Right kidney (tissue), 1 donor: Measurements from ENCODE around the gene MAGI1.
A peak's percentile ranks its signal among the peaks of the same experiment; 100 is the strongest.

ENCODE experiments used
- DNase-seq: peaks from one replicate; pipeline ENCODE4 v3.0.0-alpha.2; 2016

Gene MAGI1

DNA sequence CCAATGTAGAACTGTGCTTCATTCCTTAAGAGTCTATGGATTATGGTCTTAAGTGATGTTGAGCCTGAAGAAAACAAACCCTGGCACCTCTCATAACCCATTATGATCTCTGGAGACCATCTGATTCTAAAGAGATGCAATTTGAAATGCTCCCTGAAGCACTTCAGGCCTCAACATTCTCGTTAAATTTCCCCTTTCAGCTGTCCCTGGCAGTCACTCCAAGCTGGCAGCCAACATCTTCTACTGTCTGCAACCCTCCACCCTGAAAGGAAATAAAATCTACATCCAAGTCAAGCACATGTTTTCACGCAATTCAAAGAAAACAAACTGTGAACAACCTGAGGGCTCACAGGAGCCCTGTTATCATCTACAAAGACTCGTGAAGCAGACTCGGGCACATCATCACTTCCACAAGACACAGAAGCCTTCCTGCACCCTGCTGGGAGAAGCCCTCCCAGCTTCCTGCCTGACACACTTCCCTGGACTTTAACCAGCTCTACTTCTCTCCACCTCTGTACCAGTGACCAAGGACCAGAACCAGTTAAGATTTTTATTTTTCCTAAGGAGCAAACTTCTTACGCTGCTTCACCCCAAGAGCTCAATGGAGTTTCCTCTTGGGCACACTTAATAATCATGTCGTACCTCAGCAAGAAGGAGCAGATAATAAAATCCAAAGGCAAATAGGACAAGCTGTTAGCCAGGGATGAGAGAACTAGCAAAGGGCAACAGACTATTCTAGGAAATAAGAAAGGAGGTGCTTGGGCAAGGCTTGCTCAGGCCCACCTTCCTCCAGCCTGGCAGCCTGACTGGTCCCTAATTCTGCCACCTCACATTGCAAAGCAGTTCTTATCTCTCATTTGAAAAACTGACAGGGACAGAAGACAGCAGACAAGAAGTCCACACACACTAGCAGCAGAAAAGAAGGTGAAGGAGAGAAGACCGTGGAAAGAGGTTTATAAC lies 67.1 kb downstream of the MAGI1 start:
- no peak for DNase-seq

DNA sequence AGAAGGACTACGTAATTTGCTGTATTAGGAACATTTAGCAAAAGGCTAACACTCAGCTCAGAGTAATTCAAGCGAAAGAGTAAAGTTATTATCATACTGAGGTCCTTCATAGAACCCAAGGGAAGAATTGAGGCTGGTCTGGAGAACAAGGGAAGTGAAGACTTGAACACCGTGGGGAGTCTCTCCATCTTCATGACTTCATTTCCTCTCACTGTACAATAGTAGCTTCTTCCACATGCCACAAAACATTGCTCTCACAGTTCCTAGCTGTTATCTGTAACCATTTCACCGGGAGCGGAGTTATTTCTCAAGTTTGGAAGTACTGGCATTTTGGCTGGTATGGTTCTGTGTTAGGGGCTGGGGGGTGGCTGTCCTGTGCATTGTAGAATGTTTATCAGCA lies 69.7 kb downstream of the MAGI1 start:
- DNase-seq, result no peak

DNA sequence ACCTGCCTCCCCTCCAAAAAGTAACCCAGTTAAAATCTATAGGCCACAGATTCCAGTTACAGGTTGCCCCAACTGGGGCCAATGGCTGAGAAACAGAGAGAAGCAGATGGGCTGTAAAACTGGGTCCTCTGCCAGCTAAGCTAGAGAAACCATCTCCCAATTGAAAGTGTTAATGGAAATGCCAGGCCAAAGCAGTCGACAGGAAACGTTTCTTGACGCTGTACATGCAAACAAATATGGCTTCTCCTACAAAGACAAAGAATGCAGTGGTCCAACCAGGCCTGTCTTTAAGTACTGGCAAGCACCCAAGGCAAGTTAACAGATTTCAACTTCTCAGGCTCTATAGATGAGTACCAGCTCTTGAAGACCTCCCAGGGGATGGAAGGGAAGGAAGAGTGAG lies 71.3 kb downstream of the MAGI1 start:
- no peak for DNase-seq

DNA sequence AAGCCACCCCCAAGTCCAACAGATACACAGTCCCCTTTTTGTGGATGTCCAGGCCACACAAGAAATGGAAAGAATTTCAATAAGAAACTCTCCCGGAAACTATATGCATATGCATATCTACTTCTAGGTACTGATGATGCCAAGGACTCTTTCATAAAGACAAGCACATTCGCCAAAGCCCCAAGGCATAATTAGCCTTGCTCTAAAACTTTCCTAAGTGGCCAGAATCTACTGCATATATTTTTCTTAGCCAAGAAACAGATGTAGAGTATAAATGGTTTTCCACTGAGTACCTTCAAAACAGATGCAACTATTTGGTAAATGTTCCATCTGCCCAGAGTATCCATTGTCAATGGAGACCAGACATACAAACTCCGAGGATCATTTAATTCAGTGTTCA lies 73.9 kb downstream of the MAGI1 start:
- DNase-seq, result no peak

DNA sequence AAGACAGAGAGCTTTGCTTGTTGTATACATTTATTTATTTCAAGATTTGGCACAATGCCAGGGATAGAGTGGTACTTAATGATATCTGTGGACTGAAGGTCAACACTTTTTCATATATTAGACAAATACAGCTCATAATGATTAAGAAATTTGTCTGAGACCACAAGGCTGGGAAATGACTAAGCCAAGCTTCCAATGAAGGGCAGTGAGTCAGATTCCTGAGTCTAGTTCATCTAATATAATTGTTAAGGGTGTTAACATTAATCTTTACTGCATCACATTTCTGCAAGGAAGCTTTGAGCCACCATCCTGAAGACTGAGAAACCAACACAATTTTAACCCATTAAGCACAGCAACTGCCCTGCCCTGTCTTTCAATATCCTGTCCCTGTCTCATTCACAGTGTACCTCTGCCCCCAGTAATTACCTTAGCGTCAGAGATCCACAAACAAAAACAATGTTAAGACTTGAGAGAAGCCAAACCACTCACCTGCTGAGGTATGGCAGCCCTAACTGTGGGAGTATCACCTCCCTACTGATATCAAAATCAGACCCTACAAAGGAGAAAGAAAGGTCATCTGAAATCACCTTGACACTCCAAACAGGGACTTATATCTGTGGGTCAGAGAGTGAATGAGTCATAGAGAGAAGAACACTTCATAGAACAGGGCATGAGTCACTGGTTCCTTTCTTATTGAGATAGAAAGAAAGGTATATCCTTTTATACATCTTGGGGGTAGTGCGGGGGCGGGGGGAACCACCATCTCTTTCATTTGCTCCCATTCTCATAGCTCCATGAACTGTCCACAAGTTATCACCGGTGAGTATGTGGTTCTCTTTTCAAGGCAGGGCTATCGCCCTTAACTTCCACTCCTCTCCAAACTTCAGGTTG lies 74.7 kb downstream of the MAGI1 start:
- DNase-seq, result no peak

DNA sequence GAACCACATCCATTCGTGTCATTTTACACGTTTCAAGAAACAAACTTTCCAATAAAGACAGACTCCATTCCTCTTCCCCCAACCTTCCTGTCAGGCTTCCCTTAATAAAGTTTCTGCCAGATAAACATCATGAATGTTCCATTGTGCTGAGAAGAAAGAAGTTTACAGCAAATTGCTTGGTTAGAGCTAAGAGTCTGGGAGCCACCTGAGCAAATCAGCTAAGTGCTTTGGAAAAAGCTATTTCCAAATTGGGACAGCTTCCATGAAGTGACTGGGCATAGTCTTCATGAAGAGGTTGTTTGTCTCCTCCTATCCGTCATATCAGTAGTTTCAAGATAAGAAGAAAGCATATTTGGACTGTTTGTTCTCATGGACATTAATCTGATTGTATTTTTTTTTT lies 77.0 kb downstream of the MAGI1 start:
- DNase-seq, result no peak

DNA sequence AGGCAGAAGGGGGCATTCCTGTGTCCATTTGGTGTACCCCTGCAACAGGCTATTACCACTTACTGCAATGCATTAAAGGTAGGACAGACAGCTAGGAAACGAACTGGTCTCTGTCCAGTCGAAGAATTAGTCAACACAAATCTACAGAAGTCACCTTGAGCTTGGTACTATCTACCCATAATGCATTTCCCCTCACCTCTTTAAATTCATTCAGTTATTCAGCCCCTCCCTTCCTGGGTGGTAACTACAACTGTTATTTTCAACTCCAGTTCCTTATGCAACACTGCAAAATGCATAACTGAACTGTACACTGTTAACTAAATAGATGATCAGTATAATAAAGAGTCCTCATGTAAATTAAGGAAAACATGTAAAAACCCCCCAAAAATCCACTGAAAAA lies 77.6 kb downstream of the MAGI1 start:
- DNase-seq, result no peak

DNA sequence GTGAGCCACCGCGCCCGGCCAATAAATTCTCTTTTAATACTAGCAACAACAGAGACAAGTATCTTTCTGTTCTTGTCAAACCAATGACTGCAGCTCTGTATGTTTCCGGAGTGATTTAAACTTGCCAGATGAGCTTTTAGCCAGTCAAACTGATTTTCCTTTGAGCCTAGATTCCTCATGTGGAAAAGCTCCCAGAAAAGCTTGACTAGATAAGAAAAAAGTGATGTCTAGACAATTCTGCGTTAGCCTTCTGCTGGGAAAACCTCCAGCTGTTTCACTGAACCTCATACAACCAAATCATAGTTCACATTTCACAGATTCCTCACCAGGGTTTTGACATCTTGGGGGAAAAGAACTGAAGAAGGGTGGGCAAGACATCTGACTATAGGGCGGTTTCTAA lies 78.6 kb downstream of the MAGI1 start:
- DNase-seq, result no peak

DNA sequence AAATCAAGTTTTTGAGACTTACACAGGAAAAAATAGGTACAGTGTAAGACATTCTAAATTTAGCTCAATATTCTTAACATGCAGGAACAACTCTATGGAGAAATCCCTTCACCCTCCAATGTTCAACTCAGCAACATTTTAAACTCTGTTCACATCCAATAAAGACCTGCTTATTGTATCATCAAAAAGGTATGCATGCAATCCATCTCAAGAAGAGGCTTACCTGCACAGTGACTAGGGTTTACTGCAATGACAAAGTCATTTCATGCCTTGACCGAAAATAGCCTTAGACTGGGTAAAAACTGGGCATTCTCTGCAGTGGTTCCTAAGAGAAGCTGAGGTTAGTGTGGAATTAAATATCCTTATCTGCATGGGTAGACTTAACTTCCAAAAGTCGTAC lies 80.5 kb downstream of the MAGI1 start:
- no peak for DNase-seq

DNA sequence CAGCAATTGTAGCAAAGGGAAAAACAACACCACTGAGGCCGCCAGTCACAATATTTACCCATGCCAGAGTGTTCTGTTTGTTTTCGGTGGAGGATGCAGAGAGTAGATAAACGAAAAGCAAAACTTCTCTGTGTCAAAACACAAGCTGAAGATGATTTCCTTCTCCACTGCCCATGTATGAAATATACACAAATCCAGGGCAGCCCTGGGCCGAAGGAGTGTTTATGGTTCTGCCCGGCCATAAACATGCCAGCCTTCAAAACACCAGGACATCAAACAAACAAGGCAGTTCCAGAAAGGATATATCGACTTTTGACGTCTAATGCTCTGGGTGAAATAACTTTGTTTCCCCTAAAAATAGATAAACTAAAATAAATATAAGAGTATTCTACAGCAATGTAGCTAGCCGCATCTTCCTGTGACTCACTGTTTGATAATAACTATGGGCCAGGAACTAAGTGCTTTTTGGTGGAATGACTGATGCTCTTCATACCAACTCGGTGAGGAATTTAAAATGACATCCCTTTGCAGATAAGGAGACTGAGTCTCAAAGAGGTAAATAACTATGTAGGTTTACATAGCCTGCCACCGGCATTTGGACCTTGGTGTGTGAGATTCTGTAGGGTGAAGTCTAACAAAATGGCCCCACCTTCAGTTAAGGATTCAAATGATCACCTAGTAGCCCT lies 82.8 kb downstream of the MAGI1 start:
- no peak for DNase-seq

DNA sequence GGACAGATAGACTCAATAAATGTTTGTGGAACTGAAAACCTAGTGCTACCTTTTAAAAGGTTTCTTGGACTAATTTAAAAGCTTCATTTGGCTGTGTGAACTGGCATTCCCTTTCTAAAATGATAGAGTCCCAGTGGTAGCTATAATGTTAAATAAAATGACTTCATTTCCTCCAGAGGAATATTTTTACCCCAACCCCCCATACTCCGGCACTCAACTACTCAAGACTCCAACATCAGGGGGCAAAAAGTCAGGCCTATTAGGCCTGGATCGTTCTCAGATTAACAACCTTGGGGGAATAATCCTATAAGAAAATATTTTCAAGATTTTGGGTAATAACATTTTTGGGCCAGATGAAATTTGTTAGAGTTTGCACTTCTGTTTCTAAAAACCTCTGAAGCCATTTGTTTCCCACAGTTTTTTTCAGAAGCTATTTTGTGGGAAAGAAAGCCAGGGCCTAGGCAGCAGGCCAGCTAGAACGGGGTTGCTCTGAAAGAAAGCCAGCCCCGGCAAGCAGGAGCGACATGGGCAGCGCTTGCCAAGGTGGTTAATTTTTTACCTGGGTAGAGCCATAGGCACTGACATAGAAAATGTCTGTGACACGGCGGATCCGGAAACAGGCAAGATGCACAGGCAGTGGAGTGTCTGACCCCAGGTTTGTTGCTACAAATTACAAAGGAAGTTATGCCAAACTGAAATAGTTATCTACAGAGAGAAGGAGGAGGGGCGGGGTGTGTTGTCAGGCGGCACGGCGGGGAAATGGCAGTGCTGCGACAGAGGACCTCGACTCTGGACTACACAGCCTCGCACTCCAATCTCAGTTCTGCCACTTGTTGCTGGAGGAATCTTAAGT lies 84.6 kb downstream of the MAGI1 start:
- peak; percentile 64 for DNase-seq

DNA sequence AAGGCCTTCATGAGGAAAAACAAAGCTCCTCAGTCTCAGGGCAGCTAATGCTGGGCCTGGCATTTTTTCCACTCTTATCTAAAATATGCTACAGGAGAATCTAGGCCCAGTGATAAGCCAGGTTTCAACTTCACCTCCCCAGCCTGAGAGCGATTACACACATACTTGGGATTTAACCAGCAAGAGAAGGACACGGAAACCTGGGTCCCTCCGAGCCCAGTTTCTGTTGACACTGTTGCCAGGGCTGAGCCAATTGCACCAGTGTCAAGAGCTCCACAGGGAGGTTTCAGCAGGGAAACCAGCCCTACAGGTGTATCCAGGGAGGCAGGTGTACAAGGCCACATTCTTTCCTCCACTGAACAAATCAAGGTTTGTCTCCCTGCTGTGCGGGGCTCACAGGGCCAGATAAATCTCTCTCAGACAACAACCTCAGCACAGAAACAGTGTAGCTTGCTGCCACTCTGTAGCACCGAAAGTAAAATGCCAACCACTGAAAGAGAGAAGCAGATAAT lies 85.4 kb downstream of the MAGI1 start:
- peak; percentile 48 for DNase-seq

DNA sequence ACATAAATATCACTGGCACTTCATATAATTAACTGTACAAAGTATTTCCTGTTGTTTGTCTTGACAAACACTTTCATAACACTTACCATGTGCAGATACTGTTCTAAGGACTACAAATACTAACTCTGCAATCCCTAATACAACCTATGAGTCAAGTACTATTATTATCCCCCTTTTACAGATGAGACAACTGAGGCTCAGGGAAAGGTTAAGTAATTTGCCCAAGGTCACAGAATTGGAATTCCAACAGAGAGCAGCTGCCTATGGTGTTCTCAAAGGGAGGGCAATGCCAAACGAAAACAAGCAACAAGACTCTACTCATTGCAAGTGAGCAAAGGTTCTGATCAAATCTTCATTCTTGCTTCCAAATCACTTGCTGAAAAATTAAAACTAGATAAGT lies 85.9 kb downstream of the MAGI1 start:
- peak; percentile 8 for DNase-seq

DNA sequence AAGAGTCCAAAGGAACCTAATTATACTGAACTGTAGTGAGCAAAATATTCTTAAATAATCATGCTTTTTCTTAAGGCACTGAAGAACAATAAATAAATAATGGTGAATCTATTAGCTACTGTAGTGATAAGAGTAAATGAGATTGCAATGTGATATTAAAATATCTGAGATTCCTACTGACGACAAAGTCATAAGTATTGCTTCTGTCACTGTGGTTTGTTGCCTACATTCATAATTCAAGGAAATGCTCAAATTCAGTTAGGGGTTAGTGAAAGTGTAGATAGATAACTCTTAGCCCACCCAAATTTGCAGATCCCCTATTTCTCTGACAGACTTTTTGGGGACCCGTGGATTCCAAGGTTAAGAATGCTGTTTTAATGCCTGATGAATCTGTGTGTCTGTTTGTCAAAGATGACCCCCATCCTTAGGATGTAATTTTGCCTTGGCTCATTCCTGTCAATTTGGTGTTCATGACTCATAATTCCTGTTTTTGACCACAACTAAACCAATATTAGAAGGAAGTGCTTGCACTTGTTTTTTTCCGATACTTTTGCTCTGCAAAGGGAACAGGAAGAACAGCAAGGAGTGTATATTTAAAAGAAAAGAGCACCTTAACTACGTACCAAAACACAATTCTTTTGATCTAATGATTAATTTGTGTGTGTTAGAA lies 86.7 kb downstream of the MAGI1 start:
- DNase-seq, result no peak

DNA sequence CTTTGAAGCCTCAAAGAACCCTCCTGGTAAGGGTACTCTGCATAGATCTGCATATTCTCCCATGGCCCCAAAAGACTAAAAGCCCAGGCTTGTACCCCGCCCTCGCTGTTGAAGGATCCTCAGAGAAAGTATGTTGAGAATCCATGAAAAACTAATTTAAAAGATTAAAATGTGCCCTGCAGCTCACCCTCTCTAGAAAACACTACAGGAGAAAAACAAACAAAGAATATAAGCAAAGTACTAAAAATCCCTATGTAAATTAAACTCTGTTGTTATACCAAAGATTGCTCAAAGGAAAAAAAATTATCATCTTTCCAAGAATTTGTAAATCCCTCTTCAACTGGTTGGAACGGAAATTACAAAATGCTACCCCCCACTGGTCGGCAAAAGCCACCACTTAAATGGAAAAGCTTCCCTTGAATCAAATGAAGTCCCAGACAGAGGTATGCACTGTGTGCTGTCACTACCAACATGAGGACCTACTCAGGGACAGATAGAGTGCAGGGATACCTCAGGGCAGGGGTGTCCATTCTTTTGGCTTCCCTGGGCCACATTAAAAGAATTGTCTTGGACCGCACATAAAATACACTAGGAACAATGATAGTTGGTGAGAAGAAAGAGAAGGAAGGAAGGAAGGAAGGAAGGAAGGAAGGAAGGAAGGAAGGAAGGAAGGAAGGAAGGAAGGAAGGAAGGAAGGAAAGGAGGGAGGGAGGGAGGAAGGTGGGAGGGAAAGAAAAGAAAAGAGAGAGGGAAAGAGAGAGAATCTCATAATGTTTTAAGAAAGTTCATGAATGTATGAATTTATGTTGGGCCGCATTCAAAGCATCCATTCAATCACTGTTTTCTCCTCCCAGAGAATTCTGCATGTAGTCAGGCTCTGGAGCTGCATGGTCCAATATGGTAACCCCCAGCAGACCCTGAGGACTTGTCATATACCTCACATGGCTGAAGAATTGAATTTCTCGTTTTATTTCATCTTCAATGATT lies 88.1 kb downstream of the MAGI1 start:
- no peak for DNase-seq

DNA sequence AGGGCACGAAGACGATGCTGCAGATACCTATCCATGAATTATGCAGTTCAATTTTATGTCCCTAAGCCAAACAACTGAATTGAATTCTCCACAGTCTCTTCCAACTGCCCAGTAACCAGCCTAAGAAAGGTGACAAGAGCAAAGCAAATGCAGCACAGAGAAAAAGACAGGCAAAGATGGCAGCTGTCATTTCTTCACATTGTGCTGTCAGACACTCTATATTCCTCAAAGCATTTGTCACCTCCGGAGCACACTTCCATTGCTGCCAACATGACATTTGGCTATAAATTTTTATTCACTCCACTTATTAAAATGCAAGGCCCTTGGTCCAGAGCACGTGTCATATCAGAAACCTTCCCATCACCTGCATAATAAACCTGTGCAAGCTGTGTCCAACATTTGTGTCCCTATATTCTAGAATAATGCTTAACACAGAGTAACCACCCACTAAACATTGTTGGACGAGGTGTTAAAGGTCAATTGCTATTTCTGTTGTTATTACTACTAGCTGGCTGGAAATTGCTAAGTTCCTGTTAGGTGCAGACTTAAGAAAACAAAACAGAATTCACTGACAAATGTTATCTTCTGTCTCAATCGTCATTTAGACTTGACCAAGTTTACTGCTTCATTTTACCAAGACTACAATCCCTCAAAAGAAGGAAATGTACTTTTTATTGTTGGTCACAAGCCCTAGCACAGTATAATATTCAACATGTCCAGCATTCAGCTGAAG lies 89.7 kb downstream of the MAGI1 start:
- DNase-seq, result no peak

DNA sequence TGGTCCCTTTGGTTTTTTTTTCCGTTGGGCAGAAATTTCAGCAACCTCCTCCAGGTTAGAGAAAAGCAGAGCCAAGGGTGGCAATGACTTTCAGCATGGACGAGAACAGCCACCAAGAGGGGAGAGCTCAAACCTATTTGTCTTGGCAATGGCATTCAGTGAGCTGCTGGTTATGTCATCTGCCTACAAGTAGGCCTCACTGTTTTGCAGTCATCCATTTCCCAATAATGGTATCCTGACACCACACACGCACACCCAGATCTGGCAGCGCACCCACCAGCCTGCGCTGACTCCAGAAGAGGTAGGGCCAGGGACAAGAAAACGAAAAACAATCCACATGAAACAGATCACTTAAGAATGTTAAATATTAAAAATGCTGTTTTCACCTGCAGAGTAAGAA lies 92.3 kb downstream of the MAGI1 start:
- no peak for DNase-seq

DNA sequence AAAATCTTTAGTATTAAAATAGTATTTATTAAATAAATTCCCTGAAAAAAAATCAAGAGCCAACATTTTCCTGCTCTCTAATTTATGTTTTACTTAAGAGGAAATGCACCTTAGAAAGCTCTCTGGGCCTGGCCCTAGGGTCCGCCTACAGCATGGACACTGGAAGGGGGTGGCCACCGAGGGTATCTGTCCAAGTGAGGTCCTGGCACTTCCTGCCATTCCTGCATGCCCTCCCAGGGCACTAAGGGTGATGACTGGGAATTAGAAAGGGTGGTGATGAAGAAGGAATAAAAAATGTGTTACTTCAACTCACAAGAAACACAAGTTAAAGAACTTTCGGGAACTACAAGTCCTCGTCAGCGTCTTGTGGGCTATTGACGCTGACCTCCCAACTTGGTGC lies 92.8 kb downstream of the MAGI1 start:
- no peak for DNase-seq

DNA sequence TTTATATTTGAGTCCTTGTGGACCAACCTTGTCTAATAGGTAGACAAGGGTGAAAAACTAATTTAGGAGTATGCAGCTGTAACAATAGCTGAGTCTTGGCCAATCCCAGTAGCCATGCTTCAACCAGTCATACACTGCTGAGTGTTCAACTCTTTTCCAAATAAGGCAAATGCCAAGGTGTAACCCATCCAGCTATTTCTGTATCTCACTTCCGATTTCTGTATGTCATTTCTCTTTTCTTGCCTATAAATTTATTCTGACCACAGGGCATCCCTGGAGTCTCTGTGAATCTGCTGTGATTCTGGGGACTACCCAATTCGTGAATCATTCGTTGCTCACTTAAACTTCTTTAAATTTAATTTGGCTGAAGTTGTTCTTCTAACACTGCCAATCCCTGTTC lies 93.2 kb downstream of the MAGI1 start:
- DNase-seq, result no peak
